GM20000 (cell line): Measurements from ENCODE around the gene EPS8L2.

Source experiments
- DNase-seq: peaks from one replicate; pipeline ENCODE4 v3.0.0; 2012; ENCODE audit warnings: low spot score
- CTCF ChIP-seq: IDR thresholded peaks from 2 replicates; pipeline ENCODE4 v1.5.1; 2012; ENCODE audit warnings: mild to moderate bottlenecking, control low read depth; ENCODE audit errors: extremely low read depth, missing control alignments

Gene EPS8L2

GRCh38 chr11:705646-706438 lies at the start of gene EPS8L2:
TSS of gene EPS8L2 (plus strand) at chr11:706231. CDS start at chr11:709408, 3,177 bp downstream.
- DNase-seq: peak; percentile 70
- no peak for TF ChIP-seq CTCF

GRCh38 chr11:656426-656825 lies 49.6 kb upstream of the EPS8L2 start:
- no peak for DNase-seq
- no peak for TF ChIP-seq CTCF

DNA sequence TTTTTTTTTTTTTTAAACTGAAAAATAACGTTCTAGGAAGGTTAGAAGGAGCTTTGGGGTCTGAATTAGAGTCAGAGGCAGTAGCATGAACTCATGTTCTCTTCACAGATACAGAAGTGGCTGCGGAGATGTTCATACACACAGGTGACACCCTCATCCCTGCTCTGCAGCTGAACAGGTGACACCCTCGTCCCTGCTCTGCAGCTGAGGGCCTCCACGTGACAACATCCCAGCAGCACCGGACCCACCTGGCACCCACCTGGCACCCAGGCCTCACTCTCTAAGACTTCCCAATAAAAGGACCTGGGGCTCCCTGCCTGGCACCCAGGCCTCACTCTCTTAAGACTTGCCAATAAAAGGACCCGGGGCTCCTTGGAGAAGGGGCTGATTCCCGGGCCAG lies 49.2 kb upstream of the EPS8L2 start:
- TF ChIP-seq CTCF: no peak
- DNase-seq: no peak

DNA sequence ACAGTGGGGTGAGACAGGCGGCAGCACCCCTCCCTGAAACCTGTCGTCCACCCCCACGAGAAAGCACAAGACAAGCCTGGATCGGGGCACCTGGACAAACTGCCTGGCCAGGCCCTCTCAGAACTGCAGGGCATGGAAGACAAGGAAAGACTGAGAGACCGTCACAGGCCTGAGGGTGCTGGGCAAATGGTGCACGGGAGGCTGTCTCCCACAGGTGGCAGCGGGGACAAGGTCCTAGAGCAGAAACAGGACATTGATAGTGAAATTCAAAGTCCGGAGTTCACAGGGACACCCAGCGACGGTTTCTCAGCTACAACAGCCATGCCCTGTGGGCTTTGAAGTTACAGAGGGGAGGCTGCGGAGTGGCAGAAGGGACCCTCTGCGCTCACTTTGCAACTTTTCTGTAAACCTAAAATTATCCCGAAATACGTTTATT lies 48.3 kb upstream of the EPS8L2 start:
- no peak for TF ChIP-seq CTCF
- no peak for DNase-seq

- TF ChIP-seq CTCF: no peak
- peak; percentile 50 for DNase-seq
These were observed 46.4 kb upstream of the EPS8L2 start for GRCh38 chr11:659532-660085.

- no peak for DNase-seq
- TF ChIP-seq CTCF: no peak
These were observed 45.8 kb upstream of the EPS8L2 start for GRCh38 chr11:660281-660680.

- DNase-seq: no peak
- TF ChIP-seq CTCF: no peak
These were observed 45.2 kb upstream of the EPS8L2 start for GRCh38 chr11:660681-661444.
